Stimulated activated effector memory CD8-positive, alpha-beta T cell treated with anti-CD3 and anti-CD28 coated beads, Interleukin-12 subunit alpha, Interleukin-12 subunit beta, amount 100 ng/mL, for 72 hours (primary cell): ENCODE measurements around the gene GRAMD1A.
"Not testable (repeated sequence)": the region's sequence is repeated elsewhere in the genome, so short reads cannot be mapped to it uniquely, and the experiment has no call there.

Source experiments
- ATAC-seq: fragments of 150-1000 bp; cut with Tn5 transposase; 2 replicates; pipeline ENCODE4 v1.10.0; 2021
- DNase-seq, 2 donors: peaks; one replicate each; pipeline ENCODE4 v3.0.0; 2021 to 2022; ENCODE audit warnings: low spot score in 2 of 2
- H3K27ac Mint-ChIP-seq: one replicate; pipeline ENCODE4 v1.8.0; 2022; ENCODE audit warnings: mild to moderate bottlenecking, mixed read lengths
- H3K36me3 Mint-ChIP-seq: one replicate; pipeline ENCODE4 v1.8.0; 2022; ENCODE audit warnings: mild to moderate bottlenecking, mixed read lengths
- H3K4me1 Mint-ChIP-seq: one replicate; pipeline ENCODE4 v1.8.0; 2022; ENCODE audit warnings: mixed read lengths
- H3K4me3 Mint-ChIP-seq: one replicate; pipeline ENCODE4 v1.8.0; 2022; ENCODE audit warnings: mild to moderate bottlenecking, mixed read lengths
- H3K9me3 Mint-ChIP-seq: one replicate; pipeline ENCODE4 v1.8.0; 2022; ENCODE audit warnings: mixed read lengths

Gene GRAMD1A

GRCh38 chr19:35015954-35016351 is 15.8 kb downstream of the GRAMD1A start:
- no peak overlapping the region for H3K4me3 Mint-ChIP-seq
- no peaks in the 10 kb centered on the region for H3K9me3 Mint-ChIP-seq
- DNase-seq (no peak), ATAC-seq (no peak)
- peak overlapping the region; percentile 72 for H3K27ac Mint-ChIP-seq
- H3K4me1 Mint-ChIP-seq = peaks cover 64% of the 10 kb centered on the region
- peaks cover 100% of the 10 kb centered on the region for H3K36me3 Mint-ChIP-seq

- DNase-seq (no peak), ATAC-seq (no peak)
- Mint-ChIP-seq H3K36me3 (peaks cover 100% of the 10 kb centered on the region), H3K27ac (peak overlapping the region; percentile 86), H3K4me3 (no peak overlapping the region), H3K9me3 (no peaks in the 10 kb centered on the region), H3K4me1 (peaks cover 51% of the 10 kb centered on the region)
Observed at GRCh38 chr19:35017507-35017906, 17.4 kb downstream of the GRAMD1A start.

GRCh38 chr19:35018379-35018778 is 18.3 kb downstream of the GRAMD1A start:
- H3K4me1 Mint-ChIP-seq = peaks cover 43% of the 10 kb centered on the region

GRCh38 chr19:35019144-35019543 is 19.0 kb downstream of the GRAMD1A start:
- ATAC-seq (no peak), DNase-seq (no peak)
- peak overlapping the region; percentile 86 for H3K27ac Mint-ChIP-seq
- peaks cover 100% of the 10 kb centered on the region for H3K36me3 Mint-ChIP-seq
- no peaks in the 10 kb centered on the region for H3K9me3 Mint-ChIP-seq
- peaks cover 35% of the 10 kb centered on the region for H3K4me1 Mint-ChIP-seq
- H3K4me3 Mint-ChIP-seq = no peak overlapping the region

More at GRCh38 chr19:35018379-35018778, 18.3 kb downstream of the GRAMD1A start:
- ATAC-seq (no peak), DNase-seq (no peak)
- H3K4me3 Mint-ChIP-seq = no peak overlapping the region
- peak overlapping the region; percentile 86 for H3K27ac Mint-ChIP-seq
- no peaks in the 10 kb centered on the region for H3K9me3 Mint-ChIP-seq
- peaks cover 100% of the 10 kb centered on the region for H3K36me3 Mint-ChIP-seq

GRCh38 chr19:35021016-35021415 is 20.9 kb downstream of the GRAMD1A start:
- no peaks in the 10 kb centered on the region for H3K9me3 Mint-ChIP-seq
- peak overlapping the region; percentile 41 for H3K27ac Mint-ChIP-seq
- ATAC-seq = no peak
- no peak for DNase-seq
- no peak overlapping the region for H3K4me3 Mint-ChIP-seq
- peaks cover 20% of the 10 kb centered on the region for H3K4me1 Mint-ChIP-seq
- peaks cover 100% of the 10 kb centered on the region for H3K36me3 Mint-ChIP-seq

GRCh38 chr19:35021596-35021995 is 21.5 kb downstream of the GRAMD1A start:
- Mint-ChIP-seq H3K27ac (peak overlapping the region; percentile 65), H3K4me1 (peaks cover 20% of the 10 kb centered on the region), H3K9me3 (no peaks in the 10 kb centered on the region), H3K4me3 (no peak overlapping the region), H3K36me3 (peaks cover 100% of the 10 kb centered on the region)
- no peak for ATAC-seq
- no peak for DNase-seq

GRCh38 chr19:35022460-35022859 is 22.3 kb downstream of the GRAMD1A start:
- no peak for ATAC-seq
- Mint-ChIP-seq H3K36me3 (peaks cover 99% of the 10 kb centered on the region), H3K9me3 (no peaks in the 10 kb centered on the region), H3K4me1 (peaks cover 17% of the 10 kb centered on the region), H3K4me3 (no peak overlapping the region), H3K27ac (peak overlapping the region; percentile 65)
- no peak for DNase-seq

- Mint-ChIP-seq H3K36me3 (peaks cover 95% of the 10 kb centered on the region), H3K4me3 (no peak overlapping the region), H3K4me1 (peaks cover 18% of the 10 kb centered on the region), H3K27ac (no peak overlapping the region), H3K9me3 (no peaks in the 10 kb centered on the region)
- no peak for ATAC-seq
- DNase-seq = no peak
Observed at GRCh38 chr19:35023428-35023827, 23.3 kb downstream of the GRAMD1A start.

- Mint-ChIP-seq H3K4me3 (no peak overlapping the region), H3K36me3 (peaks cover 88% of the 10 kb centered on the region), H3K4me1 (peaks cover 16% of the 10 kb centered on the region), H3K27ac (no peak overlapping the region), H3K9me3 (no peaks in the 10 kb centered on the region)
- ATAC-seq = no peak
- DNase-seq = no peak
Observed at GRCh38 chr19:35024095-35024494, 24.0 kb downstream of the GRAMD1A start.

GRCh38 chr19:35025969-35026368 is 25.8 kb downstream of the GRAMD1A start:
- no peak overlapping the region for H3K27ac Mint-ChIP-seq
- H3K9me3 Mint-ChIP-seq = no peaks in the 10 kb centered on the region
- H3K4me3 Mint-ChIP-seq = no peak overlapping the region
- peaks cover 12% of the 10 kb centered on the region for H3K4me1 Mint-ChIP-seq
- H3K36me3 Mint-ChIP-seq = peaks cover 69% of the 10 kb centered on the region
- ATAC-seq (no peak), DNase-seq (no peak)

GRCh38 chr19:35026418-35026817 is 26.3 kb downstream of the GRAMD1A start:
- Mint-ChIP-seq H3K4me1 (peaks cover 14% of the 10 kb centered on the region), H3K36me3 (peaks cover 65% of the 10 kb centered on the region), H3K9me3 (no peaks in the 10 kb centered on the region), H3K4me3 (no peak overlapping the region), H3K27ac (no peak overlapping the region)
- ATAC-seq (no peak), DNase-seq (no peak)

- DNase-seq = no peak
- Mint-ChIP-seq H3K27ac (no peak overlapping the region), H3K36me3 (peaks cover 59% of the 10 kb centered on the region), H3K4me1 (peaks cover 16% of the 10 kb centered on the region), H3K9me3 (no peaks in the 10 kb centered on the region), H3K4me3 (no peak overlapping the region)
- ATAC-seq = no peak
Observed at GRCh38 chr19:35027009-35027408, 26.9 kb downstream of the GRAMD1A start.

- Mint-ChIP-seq H3K9me3 (no peaks in the 10 kb centered on the region), H3K27ac (no peak overlapping the region), H3K36me3 (peaks cover 49% of the 10 kb centered on the region), H3K4me1 (peaks cover 16% of the 10 kb centered on the region), H3K4me3 (no peak overlapping the region)
- DNase-seq = no peak
- no peak for ATAC-seq
Observed at GRCh38 chr19:35027851-35028599, 27.9 kb downstream of the GRAMD1A start.

GRCh38 chr19:35028600-35028885 is 28.4 kb downstream of the GRAMD1A start:
- not testable (repeated sequence) for DNase-seq, H3K9me3 Mint-ChIP-seq, H3K4me3 Mint-ChIP-seq, ATAC-seq, H3K27ac Mint-ChIP-seq
- Mint-ChIP-seq H3K36me3 (peaks cover 46% of the 10 kb centered on the region), H3K4me1 (peaks cover 16% of the 10 kb centered on the region)

- H3K36me3 Mint-ChIP-seq = peaks cover 44% of the 10 kb centered on the region
- H3K27ac Mint-ChIP-seq = not testable (repeated sequence)
Observed at GRCh38 chr19:35029275-35029736, 29.2 kb downstream of the GRAMD1A start.

GRCh38 chr19:35029737-35030256 is 29.7 kb downstream of the GRAMD1A start:
- ATAC-seq (peak; percentile 1), DNase-seq (no peak)
- H3K27ac Mint-ChIP-seq = no peak overlapping the region

More at GRCh38 chr19:35029275-35029736, 29.2 kb downstream of the GRAMD1A start:
- not testable (repeated sequence) for ATAC-seq, H3K9me3 Mint-ChIP-seq, DNase-seq
- H3K4me3 Mint-ChIP-seq = peak overlapping the region; percentile 54
- H3K4me1 Mint-ChIP-seq = peaks cover 16% of the 10 kb centered on the region

More at GRCh38 chr19:35029737-35030256, 29.7 kb downstream of the GRAMD1A start:
- peak overlapping the region; percentile 54 for H3K4me3 Mint-ChIP-seq
- H3K9me3 Mint-ChIP-seq = no peaks in the 10 kb centered on the region
- H3K36me3 Mint-ChIP-seq = peaks cover 39% of the 10 kb centered on the region
- H3K4me1 Mint-ChIP-seq = peaks cover 16% of the 10 kb centered on the region
